Ovary (tissue), 9 donors: Measurements from ENCODE around the gene SIDT1. TPM values are rescaled to one million over a fixed set of nuclear protein-coding genes. Genes with fewer than 3 reads are reported as not detected.

Source experiments
- DNase-seq, 5 donors: peaks; one replicate each; pipeline ENCODE4 v3.0.0-alpha.2; 2019 to 2020
- H3K27ac ChIP-seq, 2 donors: fragments of 200-600 bp; one replicate each; pipeline versions ENCODE4 v1.5.1 to v1.8.0; 2019 to 2022
- H3K27me3 ChIP-seq: fragments of 200-600 bp; one replicate; pipeline ENCODE4 v1.8.0; 2022
- H3K36me3 ChIP-seq: fragments of 200-600 bp; sonication (generic); one replicate; pipeline ENCODE4 v1.5.1; 2019
- H3K4me1 ChIP-seq: one replicate; pipeline ENCODE4 v1.8.1; 2013; ENCODE audit warnings: mild to moderate bottlenecking, moderate library complexity; ENCODE audit not compliant: insufficient read depth
- H3K4me3 ChIP-seq: fragments of 200-600 bp; sonication (generic); one replicate; pipeline ENCODE4 v1.5.1; 2017
- H3K9me3 ChIP-seq, 2 donors: fragments of 200-600 bp in 1 of 2; sonication (generic) in 1 of 2; one replicate each; pipeline versions ENCODE4 v1.5.1 to v1.8.1; 2013 to 2019; ENCODE audit warnings: mild to moderate bottlenecking in 1 of 2, moderate library complexity in 1 of 2
- CTCF ChIP-seq, 3 donors: fragments of 450-650 bp in 2 of 3; fragments of 200-600 bp in 1 of 3; IDR thresholded peaks; one replicate each; pipeline versions ENCODE4 v1.5.1 to v1.8.0; 2016 to 2022; ENCODE audit warnings: antibody characterized with exemption in 3 of 3, mild to moderate bottlenecking in 1 of 3
- EP300 ChIP-seq: sonication (generic); formaldehyde crosslinking; IDR thresholded peaks from one replicate; pipeline ENCODE4 v1.6.1; 2017; ENCODE audit warnings: antibody characterized with exemption
- POLR2A ChIP-seq: fragments of 450-650 bp; IDR thresholded peaks from one replicate; pipeline ENCODE4 v1.6.1; 2017; ENCODE audit warnings: antibody characterized with exemption, mild to moderate bottlenecking, moderate library complexity
- WGBS, 3 donors: extraction: QIAGEN DNeasy Blood & Tissue Kit in 1 of 3; methylation state at CpG; one replicate each; pipeline versions ENCODE4 v1.1.5 to v1.1.7; 2013 to 2017; 5-methylcytosine and 5-hydroxymethylcytosine counted together
- intact Hi-C, 4 donors: fragments of 100-400 bp; cut with DNase I; formaldehyde crosslinking; loops; one replicate each; pipeline versions ENCODE4 v1.11.0 to v1.15.1; 2022 to 2023
- polyA plus RNA-seq, 2 donors: library from polyadenylated mRNA; stranded (reverse); fragments of 200-250 nt in 1 of 2; fragments of 350-450 nt in 1 of 2; fragmentation: Illumina TruSeq in 1 of 2; extraction: RNeasy Lipid Tissue Mini Kit (QIAGEN cat#74804) in 1 of 2; gene quantifications; one replicate each; pipeline ENCODE4 v1.2.3, GENCODE V29; 2013 to 2014
- total RNA-seq, 7 donors: library from RNA; depleted of rRNA in 2 of 7; stranded (reverse); fragments of >200 nt in 2 of 7; fragmentation: NEBNext Ultra II Directional in 3 of 7; extraction: Animal tissue kit (Norgen Biotek cat#: 25700) in 3 of 7; gene quantifications; one replicate each; pipeline versions ENCODE4 v1.1.0 to v1.2.4, GENCODE V29; 2016 to 2023
- donor health status: DM: no; HTN: no; CAD: no; lungs with moderate emphysema.
- donor health status: DM: no; HTN: no; CAD: no.
- donor health status: Bipolar disorder and iron deficiency.
- donor health status: DM: yes; HTN: yes; CAD: no.
- donor health status: DM: no; HTN: no; CAD: no.
- donor health status: DM: yes; HTN: yes; CAD: no.

The SIDT1 gene
- total and polyA plus RNA-seq, 9 donors = 0.34 to 12.3 (median 1.1) TPM

- no peak overlapping the region for H3K27ac ChIP-seq
- intact Hi-C loops = no loop called here
- H3K9me3 ChIP-seq = no peaks in the 10 kb centered on the region
- TF ChIP-seq POLR2A (no peak), EP300 (no peak), CTCF (IDR thresholded peaks at IDR 0.05) (no peak)
- no peaks in the 10 kb centered on the region for H3K36me3 ChIP-seq
- no peaks in the 10 kb centered on the region for H3K27me3 ChIP-seq
- H3K4me1 ChIP-seq = no peaks in the 10 kb centered on the region
- H3K4me3 ChIP-seq = no peak overlapping the region
- WGBS, 3 donors = 64 to 79% (median 66%) methylated on average over 5 of the region's 5 CpGs
- DNase-seq = no peak
Observed at GRCh38 chr3:113498221-113499005, 33.9 kb upstream of the SIDT1 start.

- 0 to 27% (median 20%) methylated on average over 1 of the region's 1 CpG for WGBS, 3 donors
- intact Hi-C loops = no loop called here
- no peaks in the 10 kb centered on the region for H3K4me1 ChIP-seq
Observed at GRCh38 chr3:113499081-113499480, 33.3 kb upstream of the SIDT1 start.

GRCh38 chr3:113501597-113501996 lies 30.8 kb upstream of the SIDT1 start:
- no peak for DNase-seq
- WGBS, 3 donors = 94 to 99% (median 96%) methylated on average over 2 of the region's 2 CpGs
- no peaks in the 10 kb centered on the region for H3K4me1 ChIP-seq
- H3K9me3 ChIP-seq = no peaks in the 10 kb centered on the region
- TF ChIP-seq CTCF (IDR thresholded peaks at IDR 0.05) (no peak), POLR2A (no peak), EP300 (no peak)
- H3K4me3 ChIP-seq = no peak overlapping the region
- H3K27me3 ChIP-seq = no peaks in the 10 kb centered on the region
- H3K27ac ChIP-seq = no peak overlapping the region
- intact Hi-C loops = no loop called here
- H3K36me3 ChIP-seq = no peaks in the 10 kb centered on the region

More at GRCh38 chr3:113499081-113499480, 33.3 kb upstream of the SIDT1 start:
- TF ChIP-seq POLR2A (no peak), CTCF (IDR thresholded peaks at IDR 0.05) (no peak)
- Histone ChIP-seq H3K9me3 (no peaks in the 10 kb centered on the region), H3K27me3 (no peaks in the 10 kb centered on the region), H3K27ac (no peak overlapping the region), H3K36me3 (no peaks in the 10 kb centered on the region), H3K4me3 (no peak overlapping the region)
- DNase-seq = no peak

- intact Hi-C loops = no loop called here
- no peak for DNase-seq
- H3K36me3 ChIP-seq = no peaks in the 10 kb centered on the region
- no peak overlapping the region for H3K4me3 ChIP-seq
- no peaks in the 10 kb centered on the region for H3K4me1 ChIP-seq
- no peak overlapping the region for H3K27ac ChIP-seq
- no peaks in the 10 kb centered on the region for H3K9me3 ChIP-seq
- TF ChIP-seq EP300 (no peak), POLR2A (no peak), CTCF (IDR thresholded peaks at IDR 0.05) (no peak)
- WGBS, 3 donors = 89 to 92% (median 90%) methylated on average over 3 of the region's 3 CpGs
- H3K27me3 ChIP-seq = no peaks in the 10 kb centered on the region
Observed at GRCh38 chr3:113505867-113506266, 26.5 kb upstream of the SIDT1 start.
